ENCODE measurements around the gene PFDN5.
A peak's percentile ranks its signal among the peaks of the same experiment; 100 is the strongest.

DNA sequence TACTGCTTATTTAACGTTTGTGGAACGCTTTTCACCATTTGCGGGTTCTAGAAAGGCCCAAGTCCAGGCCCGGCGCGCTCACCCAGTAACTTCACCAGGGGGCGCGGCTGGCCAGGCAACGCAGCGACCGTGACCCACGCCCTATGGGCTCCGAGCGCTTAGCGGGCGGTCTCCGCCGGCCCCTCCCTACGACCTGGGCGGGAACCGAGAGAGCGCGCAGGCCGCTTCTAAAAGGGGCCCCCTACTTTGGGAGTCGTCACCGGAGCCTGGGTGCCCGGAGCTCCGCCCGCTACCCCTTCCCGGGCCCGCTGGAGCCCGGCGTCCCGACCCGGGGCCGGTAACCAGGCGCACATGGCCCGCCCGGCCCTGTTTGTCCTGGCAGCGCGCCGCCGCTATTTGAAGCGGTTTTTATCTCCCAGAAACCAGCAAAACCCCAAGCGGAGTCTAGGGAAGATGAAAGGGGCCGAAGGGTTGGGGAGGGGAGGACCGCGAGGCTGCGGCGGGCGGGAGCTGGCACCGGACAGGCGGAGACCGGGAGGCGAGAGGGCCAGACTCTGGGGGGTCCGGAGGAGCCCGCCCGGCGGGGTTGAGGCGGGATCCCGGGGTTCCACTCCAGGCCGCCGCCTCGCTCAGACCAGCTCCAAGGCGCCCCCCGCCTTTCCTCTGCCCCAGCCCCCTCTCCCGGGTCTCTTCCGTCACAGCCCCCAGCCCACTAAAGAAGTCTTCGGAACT lies 29.6 kb downstream of the PFDN5 start:
- TF ChIP-seq, protein P1, sequence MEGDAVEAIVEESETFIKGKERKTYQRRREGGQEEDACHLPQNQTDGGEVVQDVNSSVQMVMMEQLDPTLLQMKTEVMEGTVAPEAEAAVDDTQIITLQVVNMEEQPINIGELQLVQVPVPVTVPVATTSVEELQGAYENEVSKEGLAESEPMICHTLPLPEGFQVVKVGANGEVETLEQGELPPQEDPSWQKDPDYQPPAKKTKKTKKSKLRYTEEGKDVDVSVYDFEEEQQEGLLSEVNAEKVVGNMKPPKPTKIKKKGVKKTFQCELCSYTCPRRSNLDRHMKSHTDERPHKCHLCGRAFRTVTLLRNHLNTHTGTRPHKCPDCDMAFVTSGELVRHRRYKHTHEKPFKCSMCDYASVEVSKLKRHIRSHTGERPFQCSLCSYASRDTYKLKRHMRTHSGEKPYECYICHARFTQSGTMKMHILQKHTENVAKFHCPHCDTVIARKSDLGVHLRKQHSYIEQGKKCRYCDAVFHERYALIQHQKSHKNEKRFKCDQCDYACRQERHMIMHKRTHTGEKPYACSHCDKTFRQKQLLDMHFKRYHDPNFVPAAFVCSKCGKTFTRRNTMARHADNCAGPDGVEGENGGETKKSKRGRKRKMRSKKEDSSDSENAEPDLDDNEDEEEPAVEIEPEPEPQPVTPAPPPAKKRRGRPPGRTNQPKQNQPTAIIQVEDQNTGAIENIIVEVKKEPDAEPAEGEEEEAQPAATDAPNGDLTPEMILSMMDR (IDR thresholded peaks at IDR 0.05) = peak; percentile 91
- TF ChIP-seq SIN3A (IDR thresholded peaks at IDR 0.05; ENCODE audit: borderline replicate concordance, insufficient read depth, low read depth, low read length) (no peak), POLR2AphosphoS5 (IDR thresholded peaks at IDR 0.05; ENCODE audit: low read depth, low read length) (peak; percentile 74)

Data from Panc1 (cell line).